ENCODE results near the gene WNT3A.
A peak's percentile ranks its signal among the peaks of the same experiment; 100 is the strongest.

The WNT3A gene

GRCh38 chr1:228059634-228060457 is 53.0 kb downstream of the WNT3A start:
- Mint-ChIP-seq H3K4me3 (peak overlapping the region; percentile 41), H3K4me1 (ENCODE audit: low read depth) (peaks cover 7% of the 10 kb centered on the region), H3K27me3 (peaks cover 64% of the 10 kb centered on the region), H3K27ac (no peak overlapping the region), H3K9me3 (no peaks in the 10 kb centered on the region), H3K36me3 (ENCODE audit: low read depth) (no peaks in the 10 kb centered on the region)
- peak; percentile 75 for DNase-seq

GRCh38 chr1:228060458-228061190 is 53.8 kb downstream of the WNT3A start:
- H3K4me1 Mint-ChIP-seq (ENCODE audit: low read depth) = peaks cover 7% of the 10 kb centered on the region
- H3K9me3 Mint-ChIP-seq = no peaks in the 10 kb centered on the region
- peaks cover 68% of the 10 kb centered on the region for H3K27me3 Mint-ChIP-seq
- no peak overlapping the region for H3K4me3 Mint-ChIP-seq
- H3K27ac Mint-ChIP-seq = no peak overlapping the region
- DNase-seq = no peak
- H3K36me3 Mint-ChIP-seq (ENCODE audit: low read depth) = no peaks in the 10 kb centered on the region

- Mint-ChIP-seq H3K27me3 (peaks cover 66% of the 10 kb centered on the region), H3K4me1 (ENCODE audit: low read depth) (peaks cover 7% of the 10 kb centered on the region), H3K4me3 (no peak overlapping the region), H3K27ac (no peak overlapping the region), H3K36me3 (ENCODE audit: low read depth) (no peaks in the 10 kb centered on the region), H3K9me3 (no peaks in the 10 kb centered on the region)
- DNase-seq = no peak
Measured at GRCh38 chr1:228061411-228062084, 54.8 kb downstream of the WNT3A start.

GRCh38 chr1:228062085-228062791 is 55.4 kb downstream of the WNT3A start:
- H3K4me3 Mint-ChIP-seq = no peak overlapping the region
- DNase-seq = no peak
- H3K9me3 Mint-ChIP-seq = no peaks in the 10 kb centered on the region
- H3K36me3 Mint-ChIP-seq (ENCODE audit: low read depth) = no peaks in the 10 kb centered on the region
- peaks cover 69% of the 10 kb centered on the region for H3K27me3 Mint-ChIP-seq
- no peak overlapping the region for H3K27ac Mint-ChIP-seq
- peaks cover 7% of the 10 kb centered on the region for H3K4me1 Mint-ChIP-seq (ENCODE audit: low read depth)

- Mint-ChIP-seq H3K4me3 (no peak overlapping the region), H3K9me3 (no peaks in the 10 kb centered on the region), H3K36me3 (ENCODE audit: low read depth) (no peaks in the 10 kb centered on the region), H3K4me1 (ENCODE audit: low read depth) (peaks cover 7% of the 10 kb centered on the region), H3K27me3 (peaks cover 68% of the 10 kb centered on the region), H3K27ac (no peak overlapping the region)
- no peak for DNase-seq
Measured at GRCh38 chr1:228062812-228063211, 56.0 kb downstream of the WNT3A start.

GRCh38 chr1:228063251-228064191 is 56.7 kb downstream of the WNT3A start:
- no peak for DNase-seq
- peaks cover 63% of the 10 kb centered on the region for H3K27me3 Mint-ChIP-seq
- H3K9me3 Mint-ChIP-seq = no peaks in the 10 kb centered on the region
- no peak overlapping the region for H3K4me3 Mint-ChIP-seq
- H3K36me3 Mint-ChIP-seq (ENCODE audit: low read depth) = no peaks in the 10 kb centered on the region
- peaks cover 7% of the 10 kb centered on the region for H3K4me1 Mint-ChIP-seq (ENCODE audit: low read depth)
- H3K27ac Mint-ChIP-seq = no peak overlapping the region

- Mint-ChIP-seq H3K9me3 (no peaks in the 10 kb centered on the region), H3K4me3 (no peak overlapping the region), H3K36me3 (ENCODE audit: low read depth) (no peaks in the 10 kb centered on the region), H3K27me3 (peaks cover 56% of the 10 kb centered on the region), H3K27ac (no peak overlapping the region), H3K4me1 (ENCODE audit: low read depth) (peaks cover 7% of the 10 kb centered on the region)
- no peak for DNase-seq
Measured at GRCh38 chr1:228064296-228064695, 57.5 kb downstream of the WNT3A start.

GRCh38 chr1:228064741-228065542 is 58.1 kb downstream of the WNT3A start:
- DNase-seq = no peak
- Mint-ChIP-seq H3K4me1 (ENCODE audit: low read depth) (peaks cover 7% of the 10 kb centered on the region), H3K27me3 (peaks cover 51% of the 10 kb centered on the region)

GRCh38 chr1:228065543-228066347 is 58.9 kb downstream of the WNT3A start:
- Mint-ChIP-seq H3K27ac (no peak overlapping the region), H3K36me3 (ENCODE audit: low read depth) (no peaks in the 10 kb centered on the region), H3K4me1 (ENCODE audit: low read depth) (peaks cover 5% of the 10 kb centered on the region), H3K27me3 (peaks cover 45% of the 10 kb centered on the region), H3K9me3 (no peaks in the 10 kb centered on the region), H3K4me3 (no peak overlapping the region)
- DNase-seq = no peak

More at GRCh38 chr1:228064741-228065542, 58.1 kb downstream of the WNT3A start:
- Mint-ChIP-seq H3K27ac (no peak overlapping the region), H3K4me3 (no peak overlapping the region), H3K9me3 (no peaks in the 10 kb centered on the region), H3K36me3 (ENCODE audit: low read depth) (no peaks in the 10 kb centered on the region)

- Mint-ChIP-seq H3K27ac (peak overlapping the region; percentile 11), H3K36me3 (ENCODE audit: low read depth) (no peaks in the 10 kb centered on the region), H3K27me3 (peaks cover 38% of the 10 kb centered on the region), H3K9me3 (no peaks in the 10 kb centered on the region), H3K4me3 (no peak overlapping the region), H3K4me1 (ENCODE audit: low read depth) (no peaks in the 10 kb centered on the region)
- DNase-seq = no peak
Measured at GRCh38 chr1:228066416-228066815, 59.6 kb downstream of the WNT3A start.

- H3K9me3 Mint-ChIP-seq = no peaks in the 10 kb centered on the region
- H3K4me1 Mint-ChIP-seq (ENCODE audit: low read depth) = no peaks in the 10 kb centered on the region
- no peak for DNase-seq
- H3K4me3 Mint-ChIP-seq = no peak overlapping the region
- peak overlapping the region; percentile 11 for H3K27ac Mint-ChIP-seq
- peaks cover 33% of the 10 kb centered on the region for H3K27me3 Mint-ChIP-seq
- H3K36me3 Mint-ChIP-seq (ENCODE audit: low read depth) = no peaks in the 10 kb centered on the region
Measured at GRCh38 chr1:228066891-228067654, 60.3 kb downstream of the WNT3A start.

GRCh38 chr1:228068359-228068758 is 61.6 kb downstream of the WNT3A start:
- no peak for DNase-seq
- Mint-ChIP-seq H3K4me1 (ENCODE audit: low read depth) (no peaks in the 10 kb centered on the region), H3K27me3 (peaks cover 26% of the 10 kb centered on the region), H3K9me3 (no peaks in the 10 kb centered on the region), H3K36me3 (ENCODE audit: low read depth) (no peaks in the 10 kb centered on the region), H3K4me3 (no peak overlapping the region), H3K27ac (no peak overlapping the region)
